Measurements from ENCODE around the gene NENF. TPM values are rescaled to one million over a fixed set of nuclear protein-coding genes. Genes with fewer than 3 reads are reported as not detected.
"Not testable (repeated sequence)": the region's sequence is repeated elsewhere in the genome, so short reads cannot be mapped to it uniquely, and the experiment has no call there.

Gene NENF
- total RNA-seq = 100 to 1,000 TPM in 1 of 2 donors, 10 to 100 TPM in 1; 83.2 to 277 TPM

DNA sequence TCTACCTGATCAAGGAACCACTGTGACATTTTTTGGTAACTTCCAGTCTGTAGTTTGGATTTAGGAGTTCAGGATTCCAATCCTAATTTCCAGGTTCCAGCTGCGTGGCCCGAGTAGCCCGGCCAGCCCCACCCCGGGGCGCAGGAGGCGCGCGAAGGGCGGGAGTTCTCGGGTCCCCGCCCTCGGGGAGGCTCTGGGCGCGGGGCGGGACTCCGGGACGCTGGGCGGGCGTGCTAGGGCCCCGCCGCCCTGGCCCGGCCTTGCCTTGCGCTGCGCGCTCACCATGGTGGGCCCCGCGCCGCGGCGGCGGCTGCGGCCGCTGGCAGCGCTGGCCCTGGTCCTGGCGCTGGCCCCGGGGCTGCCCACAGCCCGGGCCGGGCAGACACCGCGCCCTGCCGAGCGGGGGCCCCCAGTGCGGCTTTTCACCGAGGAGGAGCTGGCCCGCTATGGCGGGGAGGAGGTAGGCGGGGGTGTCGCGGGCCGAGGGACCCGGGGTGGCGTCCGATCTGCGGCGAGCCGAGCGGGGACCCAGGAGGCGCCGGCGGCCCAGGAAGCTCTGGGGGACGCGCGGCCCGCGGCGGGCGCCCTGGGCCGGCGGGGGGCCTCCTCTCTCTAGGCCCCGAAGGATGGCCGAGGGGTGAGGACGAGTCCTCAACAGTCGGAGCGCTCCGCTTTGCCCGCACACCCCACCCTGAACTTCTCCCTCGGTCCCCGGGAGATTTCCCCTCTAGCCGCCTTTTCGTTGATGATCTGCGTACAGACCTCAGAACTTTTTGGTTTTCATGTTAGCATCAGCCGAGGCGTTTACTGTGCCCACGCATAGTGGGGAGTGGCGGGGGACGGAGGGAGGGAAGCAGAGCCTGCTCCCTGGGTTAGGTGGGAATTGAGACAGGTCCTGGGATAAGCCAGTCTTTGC, at the start of gene NENF:
Gene NENF, plus strand, starts transcription at position 260 of the 916 bp plus-strand sequence. Its CDS starts 24 bp downstream, at position 284.
- TF ChIP-seq POLR2A (IDR thresholded peaks at IDR 0.05) (peak; percentile 57), POLR2AphosphoS5 (IDR thresholded peaks at IDR 0.05) (peak; percentile 46)
- TF ChIP-seq, protein P1, sequence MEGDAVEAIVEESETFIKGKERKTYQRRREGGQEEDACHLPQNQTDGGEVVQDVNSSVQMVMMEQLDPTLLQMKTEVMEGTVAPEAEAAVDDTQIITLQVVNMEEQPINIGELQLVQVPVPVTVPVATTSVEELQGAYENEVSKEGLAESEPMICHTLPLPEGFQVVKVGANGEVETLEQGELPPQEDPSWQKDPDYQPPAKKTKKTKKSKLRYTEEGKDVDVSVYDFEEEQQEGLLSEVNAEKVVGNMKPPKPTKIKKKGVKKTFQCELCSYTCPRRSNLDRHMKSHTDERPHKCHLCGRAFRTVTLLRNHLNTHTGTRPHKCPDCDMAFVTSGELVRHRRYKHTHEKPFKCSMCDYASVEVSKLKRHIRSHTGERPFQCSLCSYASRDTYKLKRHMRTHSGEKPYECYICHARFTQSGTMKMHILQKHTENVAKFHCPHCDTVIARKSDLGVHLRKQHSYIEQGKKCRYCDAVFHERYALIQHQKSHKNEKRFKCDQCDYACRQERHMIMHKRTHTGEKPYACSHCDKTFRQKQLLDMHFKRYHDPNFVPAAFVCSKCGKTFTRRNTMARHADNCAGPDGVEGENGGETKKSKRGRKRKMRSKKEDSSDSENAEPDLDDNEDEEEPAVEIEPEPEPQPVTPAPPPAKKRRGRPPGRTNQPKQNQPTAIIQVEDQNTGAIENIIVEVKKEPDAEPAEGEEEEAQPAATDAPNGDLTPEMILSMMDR (IDR thresholded peaks at IDR 0.05) = no peak
- under 1% methylated on average over 37 of the region's 86 CpGs for WGBS
- peak within 1 kb of the TSS; percentile 80 to 87 for H3K4me3 ChIP-seq
- H3K4me1 ChIP-seq (replicated peaks) = peaks cover 10% of the 10 kb centered on the region
- intact Hi-C loops (cut with DNase I) = no loop called here
- no peaks in the 10 kb centered on the region for H3K27me3 ChIP-seq (replicated peaks; ENCODE audit: insufficient read depth)
- DNase-seq (ENCODE audit: low spot score) = peak; percentile 78
- H3K36me3 ChIP-seq = no peaks in the 10 kb centered on the region
- H3K27ac ChIP-seq = peak within 1 kb of the TSS; percentile 76 to 77
- H3K9me3 ChIP-seq = no peaks in the 10 kb centered on the region

DNA sequence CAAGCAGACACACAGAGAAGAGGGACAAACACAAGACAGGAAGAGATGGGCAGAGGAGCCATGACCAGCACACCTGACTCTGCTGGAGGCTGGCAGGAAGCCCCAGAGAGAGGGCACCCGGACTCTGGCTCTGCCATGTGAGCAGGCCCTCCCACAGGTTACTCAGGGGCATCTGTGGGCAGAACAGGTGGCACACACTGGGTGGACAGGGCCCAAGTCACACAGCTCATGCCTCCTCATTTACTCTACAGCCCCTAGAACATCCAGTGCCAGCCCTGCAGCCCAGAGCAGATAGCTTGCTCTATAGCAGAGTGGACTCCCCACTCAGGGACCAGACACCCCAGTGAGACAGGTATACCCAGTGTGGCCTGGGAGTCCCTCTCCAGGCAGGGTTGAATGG, 46.7 kb upstream of the NENF start:
- DNase-seq (ENCODE audit: low spot score) = no peak
- H3K4me3 ChIP-seq = no peak overlapping the region
- H3K4me1 ChIP-seq (replicated peaks) = no peaks in the 10 kb centered on the region
- no peak for TF ChIP-seq POLR2A (IDR thresholded peaks at IDR 0.05)
- no peak for TF ChIP-seq POLR2AphosphoS5 (IDR thresholded peaks at IDR 0.05)
- TF ChIP-seq, protein P1 (IDR thresholded peaks at IDR 0.05) = no peak
- WGBS = 79% methylated on average over 1 of the region's 1 CpG
- intact Hi-C loops (cut with DNase I) = no loop called here
- no peak overlapping the region for H3K27ac ChIP-seq
- no peaks in the 10 kb centered on the region for H3K9me3 ChIP-seq
- H3K27me3 ChIP-seq (replicated peaks; ENCODE audit: insufficient read depth) = no peaks in the 10 kb centered on the region
- no peaks in the 10 kb centered on the region for H3K36me3 ChIP-seq

DNA sequence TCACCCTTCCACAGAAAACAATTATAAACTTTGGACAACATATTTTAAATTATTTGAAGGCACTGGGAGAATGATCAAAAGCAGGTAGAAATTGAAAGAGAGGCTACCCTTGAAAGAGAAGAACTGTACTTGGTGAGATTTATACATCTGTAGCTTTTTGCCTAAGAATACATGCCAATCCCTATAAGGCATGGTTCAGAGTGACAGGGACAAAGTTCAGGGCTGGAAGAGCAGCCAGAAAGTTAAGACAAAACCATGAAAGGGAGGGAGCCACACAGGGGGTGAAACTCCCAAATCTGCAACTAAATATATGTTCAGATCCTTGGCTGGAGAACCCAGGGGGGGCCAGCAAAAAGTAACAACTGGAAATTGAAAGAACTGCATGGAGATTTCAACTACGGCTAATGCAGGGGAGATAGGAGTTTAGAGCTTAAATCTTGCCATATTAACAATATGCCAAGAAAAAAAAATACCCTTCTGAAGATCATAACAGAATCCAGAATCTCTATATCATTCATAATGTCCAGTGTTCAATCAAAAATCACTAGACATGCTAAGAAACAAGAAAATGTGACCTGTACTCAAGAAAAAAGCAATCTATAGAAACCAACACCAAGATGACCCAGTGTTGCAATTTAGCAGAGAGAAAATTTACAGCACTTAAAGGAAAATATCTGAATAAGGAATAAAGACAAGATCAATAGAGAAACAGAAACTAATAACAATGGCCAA, 43.6 kb upstream of the NENF start:
- DNase-seq (ENCODE audit: low spot score) = no peak
- 94% methylated on average over 1 of the region's 1 CpG for WGBS

DNA sequence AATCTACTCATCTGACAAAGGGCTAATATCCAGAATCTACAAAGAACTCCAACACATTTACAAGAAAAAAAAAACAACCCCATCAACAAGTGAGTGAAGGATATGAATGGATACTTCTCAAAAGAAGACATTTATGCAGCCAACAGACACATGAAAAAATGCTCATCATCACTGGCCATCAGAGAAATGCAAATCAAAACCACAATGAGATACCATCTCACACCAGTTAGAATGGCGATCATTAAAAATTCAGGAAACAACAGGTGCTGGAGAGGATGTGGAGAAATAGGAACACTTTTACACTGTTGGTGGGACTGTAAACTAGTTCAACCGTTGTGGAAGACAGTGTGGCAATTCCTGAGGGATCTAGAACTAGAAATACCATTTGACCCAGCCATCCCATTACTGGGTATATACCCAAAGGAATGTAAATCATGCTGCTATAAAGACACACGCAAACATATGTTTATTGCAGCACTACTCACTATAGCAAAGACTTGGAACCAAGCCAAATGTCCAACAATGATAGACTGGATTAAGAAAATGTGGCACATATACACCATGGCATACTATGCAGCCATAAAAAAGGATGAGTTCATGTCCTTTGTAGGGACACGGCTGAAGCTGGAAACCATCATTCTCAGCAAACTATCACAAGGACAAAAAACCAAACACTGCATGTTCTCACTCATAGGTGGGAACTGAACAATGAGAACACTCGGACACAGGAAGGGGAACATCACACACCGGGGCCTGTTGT, 36.9 kb upstream of the NENF start:
- H3K4me1 ChIP-seq (replicated peaks); H3K36me3 ChIP-seq; H3K4me3 ChIP-seq; H3K27ac ChIP-seq; DNase-seq (ENCODE audit: low spot score); H3K9me3 ChIP-seq; intact Hi-C loops (cut with DNase I); H3K27me3 ChIP-seq (replicated peaks; ENCODE audit: insufficient read depth): not testable (repeated sequence)
- WGBS = 95% methylated on average over 6 of the region's 6 CpGs

More for the DNA sequence above, 43.6 kb upstream of the NENF start:
- H3K4me1 ChIP-seq (replicated peaks) = no peaks in the 10 kb centered on the region
- H3K27me3 ChIP-seq (replicated peaks; ENCODE audit: insufficient read depth) = no peaks in the 10 kb centered on the region
- H3K36me3 ChIP-seq = no peaks in the 10 kb centered on the region
- no peak for TF ChIP-seq POLR2AphosphoS5 (IDR thresholded peaks at IDR 0.05)
- TF ChIP-seq POLR2A (IDR thresholded peaks at IDR 0.05) = no peak
- TF ChIP-seq, protein P1 (IDR thresholded peaks at IDR 0.05) = no peak
- no peak overlapping the region for H3K4me3 ChIP-seq
- intact Hi-C loops (cut with DNase I) = no loop called here
- H3K9me3 ChIP-seq = no peaks in the 10 kb centered on the region
- H3K27ac ChIP-seq = no peak overlapping the region

DNA sequence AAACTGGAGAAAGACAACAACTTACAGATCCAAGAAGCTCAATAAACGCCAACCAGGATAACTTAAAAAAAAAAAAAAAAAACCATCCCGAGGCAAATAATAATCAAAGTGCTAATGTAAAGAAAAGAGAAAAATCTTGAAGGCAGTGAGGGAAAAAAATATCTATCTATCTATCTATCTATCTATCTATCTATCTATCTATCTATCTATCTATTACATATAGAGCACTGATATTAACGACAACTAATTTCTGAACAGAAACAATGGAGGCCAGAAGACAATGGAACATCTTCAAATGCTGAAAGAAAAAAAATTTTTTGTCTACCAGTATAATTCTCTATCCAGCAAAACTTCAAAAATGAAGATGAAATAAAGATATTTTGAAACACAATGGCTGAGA, 36.1 kb upstream of the NENF start:
- intact Hi-C loops (cut with DNase I) = no loop called here

More for the DNA sequence above, 36.1 kb upstream of the NENF start:
- Histone ChIP-seq H3K9me3 (no peaks in the 10 kb centered on the region), H3K4me1 (replicated peaks) (no peaks in the 10 kb centered on the region), H3K4me3 (no peak overlapping the region), H3K27me3 (replicated peaks; ENCODE audit: insufficient read depth) (no peaks in the 10 kb centered on the region), H3K27ac (no peak overlapping the region), H3K36me3 (no peaks in the 10 kb centered on the region)
- WGBS = 94% methylated on average over 3 of the region's 3 CpGs
- DNase-seq (ENCODE audit: low spot score) = no peak
- no peak for TF ChIP-seq POLR2AphosphoS5 (IDR thresholded peaks at IDR 0.05)
- no peak for TF ChIP-seq POLR2A (IDR thresholded peaks at IDR 0.05)
- TF ChIP-seq, protein P1 (IDR thresholded peaks at IDR 0.05) = no peak
